T47D (cell line): ENCODE results near the gene CCDC175.

ENCODE experiments used
- DNase-seq, 2 experiments: peaks; one replicate each; pipeline versions ENCODE4 v3.0.0 to v3.0.0-alpha.2; 2011 to 2012; ENCODE audit warnings: low read depth in 1 of 2, low spot score in 1 of 2
- JUND ChIP-seq: IDR thresholded peaks from 2 replicates; pipeline ENCODE4 v1.6.1; 2012; ENCODE audit warnings: low read depth
- in situ Hi-C: cut with HindIII; loops from 2 replicates; pipeline ENCODE4 v1.10.0; 2016; ENCODE audit warnings: low sequenced_read_pairs, low pct_unique_long_range_greater_than_20kb

Gene CCDC175

DNA sequence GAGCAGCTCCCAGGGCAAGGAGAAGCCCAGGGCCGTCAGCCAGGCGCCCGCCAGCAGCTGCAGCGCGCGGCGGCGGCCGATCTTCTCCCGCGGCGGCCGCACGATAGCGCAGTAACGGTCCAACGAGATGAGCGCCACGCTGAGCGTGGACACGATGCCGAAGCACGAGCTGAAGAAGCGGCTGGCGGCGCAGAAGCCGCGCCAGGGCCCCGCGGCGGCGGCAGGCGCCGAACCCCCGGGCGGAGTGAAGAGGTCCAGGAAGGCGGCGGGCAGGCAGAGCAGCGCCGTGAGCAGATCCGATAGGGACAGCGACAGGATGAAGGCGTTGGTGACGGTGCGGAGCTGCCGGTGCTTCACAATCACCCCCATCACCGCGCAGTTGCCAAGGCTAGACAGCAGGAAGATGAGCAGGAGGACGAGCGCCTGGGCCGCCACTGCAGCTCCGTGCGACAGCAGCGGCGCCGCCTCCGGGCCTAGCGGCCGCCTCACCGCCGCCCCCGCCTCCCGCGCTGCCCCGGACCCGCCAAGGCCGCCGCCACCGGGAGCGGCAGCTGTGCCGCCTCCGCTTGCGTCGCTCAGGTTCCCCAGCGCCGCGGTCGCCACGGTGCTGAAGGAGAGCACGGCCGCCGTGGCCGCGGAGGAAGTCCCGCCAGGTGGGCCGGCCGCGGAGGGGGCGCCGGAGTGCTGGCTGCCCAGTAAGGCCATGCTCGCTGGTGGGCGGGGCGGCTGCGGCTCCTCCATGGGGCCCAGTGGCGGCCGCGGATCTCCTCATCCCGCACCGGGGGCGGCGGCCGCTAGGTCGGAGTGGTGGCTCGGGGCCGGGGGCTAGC, 111.9 kb downstream of the CCDC175 start:
- in situ Hi-C loops: no loop called here
- DNase-seq: no peak
- no peak for TF ChIP-seq JUND

DNA sequence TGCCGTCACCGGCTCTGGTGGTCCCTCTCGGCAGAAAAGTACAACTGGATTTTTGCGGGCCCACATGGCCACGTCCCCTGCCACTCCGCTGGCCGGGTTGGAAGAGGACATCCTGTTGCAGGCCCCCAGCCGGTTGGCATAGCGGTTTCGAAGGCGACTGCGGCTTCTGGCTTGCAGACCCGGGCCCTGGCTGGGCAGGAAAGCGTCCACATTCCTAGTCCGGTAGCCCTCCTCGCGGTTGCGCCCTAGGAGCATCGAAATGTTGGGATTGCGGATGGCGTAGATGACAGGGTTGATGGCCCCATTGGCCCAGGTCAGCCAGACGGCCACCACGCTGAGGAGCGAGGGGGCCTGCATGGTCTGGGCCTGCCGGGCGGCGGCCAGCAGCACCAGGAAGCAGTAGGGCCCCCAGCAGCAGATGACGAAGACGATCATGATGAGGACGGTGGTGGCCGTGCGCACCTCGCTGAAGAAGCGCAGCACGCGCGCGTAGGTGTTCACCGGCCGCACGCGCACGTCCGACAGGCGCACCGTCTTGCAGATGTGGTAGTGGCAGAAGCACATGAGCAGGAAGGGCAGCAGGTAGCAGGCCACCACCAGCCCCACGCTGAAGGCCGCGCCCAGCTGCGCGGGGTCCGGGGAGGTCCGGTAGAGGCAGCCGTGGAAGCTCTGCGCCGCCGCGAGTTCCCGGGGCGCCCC, 112.7 kb downstream of the CCDC175 start:
- in situ Hi-C loops: no loop called here
- DNase-seq: no peak
- no peak for TF ChIP-seq JUND

DNA sequence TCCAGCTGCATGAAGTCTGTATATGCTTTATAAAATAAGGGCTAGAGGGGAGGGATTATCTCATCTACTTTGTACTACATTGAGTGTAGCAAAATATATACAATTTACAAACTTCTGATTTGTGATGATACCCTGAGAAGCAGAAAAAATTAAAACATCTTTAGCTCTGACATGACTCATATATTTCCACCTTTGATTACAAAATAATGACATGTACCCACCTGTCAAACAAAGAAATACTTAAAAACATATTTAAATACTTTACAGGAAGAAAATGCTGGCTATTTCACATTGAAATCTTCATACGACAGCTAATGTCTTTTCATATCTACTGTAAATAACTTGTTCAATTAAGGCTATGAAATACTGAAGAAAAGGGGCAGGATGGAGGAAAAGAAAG, 114.7 kb downstream of the CCDC175 start:
- DNase-seq: no peak
- in situ Hi-C loops: no loop called here
- TF ChIP-seq JUND: no peak

DNA sequence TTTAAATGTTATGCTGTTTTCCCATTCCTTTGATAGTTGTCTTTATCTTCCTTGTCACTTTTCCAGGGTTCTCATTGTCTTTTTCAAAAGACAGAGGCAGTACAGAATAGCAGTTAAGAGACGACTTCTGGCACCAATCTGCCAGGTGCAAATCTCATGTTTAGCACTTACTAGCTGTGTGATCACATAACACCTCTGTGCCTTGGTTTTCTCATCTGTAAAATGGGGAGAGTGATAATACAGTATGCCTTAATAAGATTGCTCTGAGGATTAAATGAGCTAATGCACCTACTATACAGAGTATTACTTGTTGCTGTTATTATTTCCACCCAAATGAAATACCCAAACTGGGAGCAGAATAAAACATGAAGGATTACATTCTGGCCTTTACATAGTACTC, 116.2 kb downstream of the CCDC175 start:
- no peak for DNase-seq
- in situ Hi-C loops: no loop called here
- no peak for TF ChIP-seq JUND

DNA sequence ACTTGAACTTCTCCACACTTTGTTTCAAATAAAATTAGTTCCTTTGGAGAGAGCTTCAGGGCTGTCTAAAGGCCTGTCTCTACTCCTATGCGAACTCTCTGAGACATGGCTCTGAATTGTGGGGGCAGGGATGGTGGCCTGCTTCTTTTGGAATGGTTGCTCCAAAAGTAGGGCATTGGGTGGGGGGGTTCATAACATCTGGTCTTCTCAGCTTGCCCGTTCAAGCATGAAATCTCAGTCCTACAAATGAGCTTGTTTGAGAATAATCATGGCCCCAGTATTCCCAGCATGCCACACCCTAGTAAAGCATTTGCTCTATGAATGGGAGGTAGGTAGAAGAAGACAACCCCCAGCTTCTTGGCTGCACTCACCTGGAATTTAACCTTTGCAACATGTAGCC, 118.1 kb downstream of the CCDC175 start:
- in situ Hi-C loops: no loop called here
- TF ChIP-seq JUND: no peak
- no peak for DNase-seq

- in situ Hi-C loops: no loop called here
- no peak for TF ChIP-seq JUND
- no peak for DNase-seq
These were observed 121.2 kb downstream of the CCDC175 start for GRCh38 chr14:59455411-59455810.
